ENCODE results near the gene CRKL.
"Not testable (repeated sequence)": the region's sequence is repeated elsewhere in the genome, so short reads cannot be mapped to it uniquely, and the experiment has no call there.

The CRKL gene, protein sequence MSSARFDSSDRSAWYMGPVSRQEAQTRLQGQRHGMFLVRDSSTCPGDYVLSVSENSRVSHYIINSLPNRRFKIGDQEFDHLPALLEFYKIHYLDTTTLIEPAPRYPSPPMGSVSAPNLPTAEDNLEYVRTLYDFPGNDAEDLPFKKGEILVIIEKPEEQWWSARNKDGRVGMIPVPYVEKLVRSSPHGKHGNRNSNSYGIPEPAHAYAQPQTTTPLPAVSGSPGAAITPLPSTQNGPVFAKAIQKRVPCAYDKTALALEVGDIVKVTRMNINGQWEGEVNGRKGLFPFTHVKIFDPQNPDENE

DNA sequence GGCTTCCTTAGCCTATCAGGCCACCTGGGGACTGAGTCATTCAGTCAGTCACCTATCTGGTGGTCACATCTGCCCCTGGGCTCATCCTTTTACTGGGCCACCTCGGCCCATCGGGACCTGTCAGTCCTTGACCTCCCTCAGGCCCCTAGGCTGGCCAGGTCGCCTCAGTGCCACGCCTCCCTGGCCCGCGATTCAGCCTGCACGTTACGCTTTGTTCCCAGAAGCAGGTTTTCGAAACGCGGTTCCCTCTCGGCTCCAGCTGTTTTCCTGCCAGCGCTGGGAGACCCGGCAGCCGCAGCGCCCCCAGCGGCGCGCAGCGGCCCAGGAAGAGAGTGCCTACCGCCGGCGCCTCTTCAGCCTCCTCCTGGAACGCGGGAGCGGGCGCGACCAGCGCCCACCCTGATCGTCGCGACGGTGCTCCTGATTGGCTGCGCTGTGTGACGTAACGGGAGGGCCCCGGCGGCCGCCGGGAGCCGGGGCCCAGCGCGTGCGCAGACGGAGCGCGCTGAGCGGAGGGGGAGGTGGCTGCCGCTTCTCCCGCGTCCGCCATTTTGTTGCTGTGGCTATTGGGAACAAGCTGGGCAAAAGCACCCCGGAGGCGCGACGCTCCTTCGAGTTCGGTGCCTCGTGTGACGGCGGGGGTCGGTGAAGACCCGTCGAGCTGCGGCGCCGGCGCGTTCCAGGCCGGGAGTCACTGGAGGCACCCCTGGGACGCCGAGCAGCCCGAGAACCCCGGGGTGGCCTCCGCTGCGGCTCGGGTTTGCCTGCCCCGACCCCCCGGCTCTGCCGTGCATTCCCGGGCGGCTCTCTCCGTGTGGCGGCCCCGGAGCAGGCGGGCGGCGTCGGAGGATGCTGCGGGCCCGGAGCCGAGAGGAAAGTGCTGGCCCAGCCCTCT is at the start of gene CRKL:
CRKL (plus strand) TSS at position 492 of the 895 bp plus-strand sequence. CDS start 528 bp downstream, outside the sequence.
- DNase-seq (ENCODE audit: low spot score): peak; percentile 100

DNA sequence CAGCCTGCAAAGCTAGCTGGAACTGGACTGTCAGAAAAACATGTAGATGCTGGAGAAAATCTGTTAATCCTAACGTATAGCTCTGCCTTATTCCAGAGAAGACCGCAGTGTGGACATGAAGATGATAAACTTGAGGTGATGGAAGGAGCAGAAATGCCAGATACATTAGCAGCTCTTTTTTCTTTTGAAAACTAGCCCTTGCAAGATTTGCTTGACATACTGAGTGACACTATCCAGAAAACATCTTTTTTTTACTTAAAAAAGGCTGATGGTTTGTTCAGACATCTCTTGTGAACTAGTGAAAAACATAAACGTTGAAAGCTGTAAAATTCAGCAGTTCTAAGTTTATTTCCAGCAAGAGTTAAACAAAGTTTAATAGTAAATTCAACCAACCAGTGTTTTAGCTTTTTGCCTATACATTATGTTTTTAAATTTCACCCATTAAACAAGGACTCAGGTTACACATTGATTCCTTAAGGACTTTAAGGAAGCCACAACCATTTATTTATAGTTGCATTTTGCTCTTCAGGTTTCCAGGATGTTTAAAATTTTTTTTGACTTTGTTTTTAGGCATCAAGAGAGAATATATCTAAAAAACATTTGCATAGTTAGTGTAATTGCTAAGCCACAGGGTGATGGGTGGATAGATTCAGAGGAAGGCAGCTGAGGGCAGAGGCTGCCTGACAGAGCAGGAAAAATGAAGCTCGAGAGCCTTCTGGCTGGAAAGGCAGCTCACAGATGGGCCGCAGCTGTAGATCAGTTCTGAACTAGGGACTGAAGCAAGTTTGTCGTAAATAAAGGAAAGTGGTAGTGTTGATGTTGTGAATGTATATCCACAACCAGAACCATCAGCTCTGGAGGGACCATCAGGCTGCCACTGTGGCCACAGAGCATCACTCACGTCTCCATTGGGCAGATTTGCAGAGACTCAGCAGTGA is 48.9 kb upstream of the CRKL start:
- DNase-seq (ENCODE audit: low spot score): no peak

DNA sequence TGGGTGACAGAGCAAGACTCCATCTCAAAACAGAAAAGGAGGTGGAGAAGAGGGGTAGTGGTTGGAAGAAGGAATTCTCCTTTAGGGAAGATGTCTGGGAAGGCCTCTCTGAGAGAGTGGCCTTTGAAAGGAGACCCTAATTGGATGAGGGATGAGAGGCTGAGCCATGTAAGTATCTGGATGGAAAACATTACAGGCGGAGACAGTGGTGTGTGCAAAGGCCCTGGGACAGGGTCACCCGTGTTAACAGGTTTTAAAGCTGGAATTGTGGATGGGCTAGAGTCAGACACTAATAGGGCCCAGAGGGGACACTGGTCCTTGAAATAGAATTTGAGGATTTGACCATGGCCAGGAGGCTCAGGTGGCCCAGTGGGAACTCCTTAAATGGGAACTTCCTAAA is 48.0 kb upstream of the CRKL start:
- no peak for DNase-seq (ENCODE audit: low spot score)

DNA sequence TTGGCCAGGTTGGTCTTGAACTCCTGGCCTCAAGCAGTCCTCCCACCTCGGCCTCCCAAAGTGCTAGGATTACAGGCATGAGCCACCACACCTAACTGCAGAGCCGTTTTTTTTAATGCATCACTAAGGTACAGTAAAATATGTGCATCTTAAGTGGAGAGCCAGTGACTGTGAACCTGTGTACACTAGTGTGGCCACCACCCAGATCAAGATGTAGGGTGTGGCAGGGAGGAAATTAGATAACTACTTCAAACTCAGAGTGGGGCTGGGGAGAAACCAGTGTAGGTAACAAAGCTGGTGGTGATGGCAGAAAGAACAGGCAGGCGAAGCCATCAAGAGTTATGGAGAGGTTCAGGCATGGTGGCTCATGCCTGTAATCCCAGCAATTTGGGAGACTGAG is 44.0 kb upstream of the CRKL start:
- no peak for DNase-seq (ENCODE audit: low spot score)

DNA sequence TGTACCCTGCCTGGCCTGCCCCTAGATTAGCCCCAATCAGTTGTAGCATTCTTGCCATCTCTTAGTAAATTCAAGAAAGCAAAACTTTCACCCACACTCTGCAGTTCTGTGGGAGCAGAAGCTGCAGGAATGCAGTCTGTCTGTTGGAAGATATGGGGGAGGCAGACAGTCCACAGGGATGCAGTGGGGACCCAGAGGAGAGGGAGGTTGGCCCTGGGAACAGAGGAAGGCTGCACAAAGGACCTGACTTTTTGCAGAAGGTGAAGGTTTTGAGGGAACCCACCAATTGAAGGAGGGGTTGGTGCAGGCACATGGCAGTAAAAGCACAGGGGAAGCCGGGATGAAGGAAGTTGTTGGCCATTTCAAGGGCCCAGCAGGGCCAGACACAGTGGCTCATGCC is 41.9 kb upstream of the CRKL start:
- no peak for DNase-seq (ENCODE audit: low spot score)

DNA sequence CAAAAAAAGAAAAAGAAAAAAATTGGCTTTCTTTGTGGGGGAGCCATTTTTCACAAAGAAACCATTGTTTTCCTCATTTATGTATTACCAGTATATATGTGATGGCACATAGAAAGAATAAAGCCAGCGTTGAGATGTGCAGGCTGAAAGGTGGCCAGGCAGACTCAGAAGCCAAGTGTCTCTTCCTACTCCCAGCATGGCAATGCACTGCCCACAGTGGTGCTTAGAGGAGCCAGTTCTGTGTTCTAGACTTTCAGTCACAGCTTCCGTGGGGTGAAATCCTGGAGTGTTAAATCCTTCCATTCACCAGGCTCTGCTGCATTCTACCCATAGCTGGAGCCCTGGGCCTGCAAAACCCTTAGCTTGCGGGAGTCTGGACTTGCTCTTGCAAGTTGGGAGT is 39.5 kb upstream of the CRKL start:
- DNase-seq (ENCODE audit: low spot score): no peak

DNA sequence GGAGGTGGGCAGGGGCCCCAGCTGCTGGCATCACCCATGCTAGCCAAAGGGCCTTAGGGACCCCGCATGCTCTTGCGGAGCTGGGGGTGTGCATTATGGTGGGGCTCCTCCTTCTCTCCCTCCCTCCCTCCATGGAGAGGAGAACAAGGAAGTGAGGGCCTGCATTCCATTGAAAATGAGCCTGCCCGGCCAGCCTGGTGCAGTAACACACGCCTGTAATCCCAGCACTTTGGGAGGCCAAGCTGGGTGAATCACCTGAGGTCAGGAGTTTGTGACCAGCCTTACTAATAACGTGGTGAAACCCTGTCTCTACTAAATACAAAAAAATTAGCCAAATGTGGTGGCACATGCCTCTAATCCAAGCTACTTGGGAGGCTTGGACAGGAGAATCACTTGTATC is 36.0 kb upstream of the CRKL start:
- DNase-seq (ENCODE audit: low spot score): no peak

DNA sequence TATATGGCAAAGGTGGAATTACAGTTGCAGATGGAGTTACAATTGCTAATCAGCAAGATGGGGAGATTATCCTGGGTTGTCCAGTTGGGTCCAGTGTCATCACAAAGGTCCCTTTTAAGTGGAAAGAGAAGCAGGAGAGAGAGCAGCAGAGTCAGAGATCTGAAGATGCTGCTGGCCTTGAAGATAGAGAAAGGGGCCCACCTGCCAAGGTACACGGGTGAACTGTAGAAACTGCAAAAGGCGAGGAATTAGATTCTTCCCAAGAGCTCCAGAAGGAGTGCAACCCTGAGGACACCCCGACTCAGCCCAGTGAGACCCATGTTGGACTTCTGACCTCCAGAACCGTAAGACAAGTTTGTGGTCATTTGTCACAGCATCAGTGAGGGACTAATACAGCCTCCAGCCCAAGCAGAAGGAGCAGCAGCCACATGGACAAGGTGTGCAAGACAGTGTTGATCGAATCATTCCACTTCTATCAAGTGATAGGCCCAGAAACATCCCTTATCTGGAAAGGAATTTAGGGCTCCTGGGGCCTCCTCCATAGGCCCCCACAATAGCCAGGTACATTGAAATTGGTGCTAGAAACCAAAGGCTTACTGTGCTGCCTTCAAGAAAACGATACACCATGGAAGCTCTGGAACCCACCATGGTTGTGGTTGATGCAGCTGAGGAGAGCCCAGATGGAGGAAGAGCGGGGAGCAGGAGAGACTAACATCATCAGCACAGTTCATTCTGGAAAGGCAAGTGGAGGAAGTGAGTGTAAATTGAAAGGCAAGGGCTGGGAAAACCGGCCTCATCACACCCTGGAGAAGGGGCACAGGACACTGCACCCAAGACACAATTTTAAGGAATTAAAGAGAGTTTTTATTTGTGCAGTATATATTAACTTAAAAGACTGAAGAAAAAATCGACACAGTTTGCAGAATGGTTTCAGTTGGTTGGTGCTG is 35.1 kb upstream of the CRKL start:
- no peak for DNase-seq (ENCODE audit: low spot score)

DNA sequence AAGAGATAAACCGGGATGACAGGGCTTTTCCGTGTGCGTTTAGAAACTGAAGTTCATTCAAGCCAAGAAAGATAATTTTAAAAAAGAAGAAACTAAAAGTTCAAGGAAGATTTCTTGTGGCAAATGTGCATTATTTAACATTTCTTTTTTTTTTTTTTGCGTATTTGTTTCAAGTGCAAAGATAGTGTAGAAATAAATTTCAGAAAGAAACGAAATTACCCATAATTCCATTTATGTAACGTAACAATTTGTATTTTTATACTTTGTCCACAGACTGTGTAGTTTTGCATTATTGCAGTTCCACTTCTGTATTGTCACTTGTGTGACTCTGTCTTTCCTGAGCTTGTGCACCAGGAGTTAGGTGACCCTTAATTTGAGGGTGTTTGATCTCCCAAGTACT is 34.4 kb upstream of the CRKL start:
- no peak for DNase-seq (ENCODE audit: low spot score)

DNA sequence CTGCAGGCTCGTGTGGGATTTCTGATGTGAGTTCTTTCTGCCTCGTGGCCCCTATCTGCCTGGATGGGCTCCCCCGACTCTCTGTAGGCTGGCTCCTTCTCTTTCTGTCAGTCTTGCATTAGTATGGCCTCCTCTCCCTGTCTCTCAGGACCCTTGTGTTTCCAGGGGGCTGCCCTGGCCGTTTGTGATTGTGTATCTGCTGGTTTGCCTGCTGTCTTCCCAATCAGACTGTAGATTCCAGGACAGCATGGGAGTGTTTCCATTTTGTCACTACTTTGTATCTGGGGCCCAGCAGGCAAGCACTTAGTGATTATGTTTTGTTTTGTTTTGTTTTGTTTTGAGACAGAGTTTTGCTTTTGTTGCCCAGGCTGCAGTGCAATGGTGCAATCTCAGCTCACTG is 32.8 kb upstream of the CRKL start:
- DNase-seq (ENCODE audit: low spot score): no peak

DNA sequence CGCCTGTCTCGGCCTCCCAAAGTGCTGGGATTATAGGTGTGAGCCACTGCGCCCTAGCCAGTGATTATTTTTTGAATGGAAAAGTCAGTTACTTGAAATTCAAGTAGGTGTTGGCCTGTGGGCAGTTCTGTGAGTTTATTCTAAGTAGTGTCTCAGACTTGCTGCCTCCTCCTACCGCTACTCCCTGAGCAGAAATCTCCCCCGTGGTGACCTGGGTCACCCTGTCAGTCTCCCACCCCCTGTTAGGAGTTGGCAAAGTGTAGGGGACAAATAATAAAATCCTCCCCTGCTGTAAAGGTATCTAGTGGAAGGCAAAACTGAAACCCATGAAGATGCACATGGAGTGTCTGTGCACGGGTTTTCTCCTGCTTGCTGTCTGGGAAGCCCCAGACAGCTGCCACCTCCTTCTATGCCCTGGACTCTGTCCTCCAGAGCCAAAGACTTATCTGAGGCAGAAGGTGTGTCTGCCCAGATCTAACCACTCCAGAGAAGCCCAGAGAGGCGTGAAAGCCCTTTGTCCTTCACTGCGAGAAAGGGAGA is 32.1 kb upstream of the CRKL start:
- no peak for DNase-seq (ENCODE audit: low spot score)

DNA sequence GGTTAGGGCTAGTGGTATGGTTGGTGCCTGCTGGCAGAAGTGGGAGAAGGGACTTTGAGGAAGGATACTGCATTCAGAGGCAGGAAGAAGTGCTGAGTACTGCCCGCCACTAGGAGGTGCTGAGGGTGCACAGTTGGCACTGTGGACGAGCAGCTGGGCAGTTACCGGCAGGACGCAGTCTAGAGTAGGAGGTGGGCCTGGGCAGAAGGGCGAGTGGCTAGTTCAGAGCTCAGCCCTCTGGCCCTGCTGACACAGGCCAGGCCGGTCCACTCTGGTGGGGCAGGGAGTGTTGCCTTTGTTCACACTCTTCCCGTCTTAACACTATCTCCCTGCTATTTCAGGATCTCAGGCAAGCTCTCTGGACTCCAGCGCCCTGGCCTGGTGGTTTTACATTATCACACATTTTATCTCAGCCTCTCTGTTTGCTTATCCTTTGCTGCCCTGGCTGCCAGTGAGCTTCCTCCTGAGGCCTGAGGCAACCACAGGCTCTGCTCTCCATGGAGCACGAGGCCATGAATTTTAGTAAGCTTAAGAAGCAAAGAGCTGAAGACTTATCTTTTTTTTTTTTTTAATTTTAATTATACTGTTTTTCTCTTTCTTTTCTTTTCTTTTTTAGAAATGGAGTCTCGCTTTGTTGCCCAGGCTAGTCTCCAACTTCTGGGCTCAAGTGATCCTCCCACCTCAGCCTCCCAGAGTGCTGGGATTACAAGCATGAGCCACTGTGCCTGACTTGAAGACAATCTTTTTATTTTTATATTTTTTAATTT is 31.5 kb upstream of the CRKL start:
- DNase-seq (ENCODE audit: low spot score): peak; percentile 93

DNA sequence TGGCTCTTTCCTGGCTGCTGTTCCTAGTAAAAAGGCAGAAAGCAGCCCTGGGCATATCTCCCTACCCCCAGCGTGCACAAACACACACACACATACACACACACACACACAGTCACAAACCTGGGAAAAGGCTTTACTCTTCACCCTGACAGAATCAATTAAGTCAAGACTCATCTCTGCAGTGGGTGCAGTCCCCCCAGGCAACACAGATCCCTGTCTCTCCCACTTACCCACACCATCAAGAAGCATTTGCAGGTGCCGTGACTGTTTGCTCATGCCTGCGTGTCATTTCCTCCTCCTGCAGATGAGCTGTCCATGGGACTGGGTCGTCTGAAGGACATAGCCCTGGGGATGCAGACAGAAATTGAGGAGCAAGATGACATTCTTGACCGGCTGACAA is 29.8 kb upstream of the CRKL start:
- no peak for DNase-seq (ENCODE audit: low spot score)

DNA sequence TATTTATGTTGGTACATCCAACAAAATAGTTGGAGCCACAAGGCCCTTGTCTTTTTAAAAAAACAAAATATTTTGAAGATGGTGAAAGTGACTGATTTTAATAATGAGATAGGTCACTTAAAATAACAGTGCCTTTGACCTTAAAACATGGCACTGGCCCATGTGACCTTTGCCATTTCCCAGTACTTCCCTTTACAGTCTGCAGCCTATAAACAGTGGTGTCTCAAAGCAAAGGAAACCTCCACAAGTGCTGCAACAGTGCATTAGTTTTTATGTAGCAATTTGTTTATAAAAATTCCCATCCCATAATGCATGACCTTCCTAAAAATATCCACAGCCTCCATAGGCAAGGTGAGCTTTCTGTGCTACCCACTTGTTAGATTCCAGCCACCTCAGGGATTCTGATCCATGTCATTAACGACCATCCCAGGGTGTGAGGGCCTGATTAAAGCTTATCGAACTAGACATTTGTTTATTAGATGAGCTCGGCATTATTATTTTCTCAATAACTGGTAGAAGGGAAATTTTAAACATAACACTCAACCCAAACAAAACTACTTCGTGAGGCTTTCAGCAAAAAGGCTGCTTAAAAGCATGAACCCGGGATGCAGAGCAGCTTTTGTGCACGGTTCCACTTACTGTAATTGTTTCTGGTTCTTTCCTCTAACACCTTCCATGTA is 28.0 kb upstream of the CRKL start:
- DNase-seq (ENCODE audit: low spot score): no peak

DNA sequence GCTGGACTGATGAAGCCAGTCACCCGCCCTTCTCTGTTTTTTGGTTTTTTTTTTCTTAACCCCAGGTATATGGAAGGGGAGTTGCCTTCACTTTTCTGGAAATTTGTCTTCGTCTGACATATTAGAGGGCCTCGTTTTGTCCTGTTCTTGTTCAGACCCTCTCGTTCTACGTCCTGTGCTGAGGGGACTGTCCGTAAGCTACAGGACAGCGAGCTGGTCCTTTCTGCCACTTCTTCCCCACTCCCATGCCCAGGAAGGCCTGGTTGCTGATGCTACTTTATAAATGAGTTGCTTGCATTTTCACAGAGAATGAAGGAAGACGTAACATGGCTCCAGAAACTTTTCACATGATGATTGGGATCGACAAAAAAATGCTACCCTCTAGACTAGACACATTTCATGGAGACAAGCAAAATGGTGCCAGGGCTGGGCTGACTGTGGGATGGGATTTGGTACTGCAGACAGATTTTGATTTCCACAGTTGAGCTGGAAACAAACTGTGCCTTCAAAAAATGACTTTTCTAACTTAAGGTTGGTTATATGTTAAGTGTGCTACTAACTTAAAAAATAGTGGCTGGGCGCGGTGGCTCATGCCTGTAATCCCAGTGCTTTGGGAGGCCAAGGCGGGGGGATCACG is 27.2 kb upstream of the CRKL start:
- DNase-seq (ENCODE audit: low spot score): no peak

DNA sequence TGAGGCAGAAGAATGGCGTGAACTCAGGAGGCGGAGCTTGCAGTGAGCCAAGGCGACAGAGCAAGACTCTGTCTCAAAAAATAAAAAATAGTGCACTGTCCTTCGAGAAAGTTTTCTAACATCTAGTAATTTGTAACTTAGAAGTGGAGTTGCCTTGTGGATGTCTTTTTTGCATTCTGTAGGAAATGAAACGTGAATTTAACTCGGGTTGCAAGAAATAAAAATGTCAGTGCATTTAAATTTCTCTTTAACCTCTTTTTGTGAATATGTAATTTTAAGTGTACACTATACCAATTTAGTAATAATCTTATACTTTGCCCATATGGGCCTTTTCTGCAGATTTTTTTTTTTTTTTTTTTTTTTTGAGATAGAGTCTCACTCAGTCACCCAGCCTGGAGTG is 26.2 kb upstream of the CRKL start:
- DNase-seq (ENCODE audit: low spot score): no peak

DNA sequence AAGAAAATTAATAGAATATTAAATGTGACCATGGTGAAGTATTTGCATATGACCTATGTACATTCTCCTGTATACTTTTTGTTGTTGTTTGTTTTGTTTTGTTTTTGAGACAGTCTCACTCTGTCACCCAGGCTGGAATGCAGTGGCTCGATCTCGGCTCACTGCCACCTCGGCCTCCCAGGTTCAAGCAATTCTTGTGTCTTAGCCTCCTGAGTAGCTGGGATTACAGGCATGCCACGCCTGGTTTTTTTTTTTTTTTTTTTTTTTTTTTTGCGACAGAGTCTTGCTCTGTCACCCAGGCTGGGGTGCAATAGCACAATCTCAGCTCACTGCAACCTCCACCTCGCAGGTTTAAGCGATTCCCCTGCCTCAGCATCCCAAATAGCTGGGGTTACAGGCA is 19.5 kb upstream of the CRKL start:
- not testable (repeated sequence) for DNase-seq (ENCODE audit: low spot score)

DNA sequence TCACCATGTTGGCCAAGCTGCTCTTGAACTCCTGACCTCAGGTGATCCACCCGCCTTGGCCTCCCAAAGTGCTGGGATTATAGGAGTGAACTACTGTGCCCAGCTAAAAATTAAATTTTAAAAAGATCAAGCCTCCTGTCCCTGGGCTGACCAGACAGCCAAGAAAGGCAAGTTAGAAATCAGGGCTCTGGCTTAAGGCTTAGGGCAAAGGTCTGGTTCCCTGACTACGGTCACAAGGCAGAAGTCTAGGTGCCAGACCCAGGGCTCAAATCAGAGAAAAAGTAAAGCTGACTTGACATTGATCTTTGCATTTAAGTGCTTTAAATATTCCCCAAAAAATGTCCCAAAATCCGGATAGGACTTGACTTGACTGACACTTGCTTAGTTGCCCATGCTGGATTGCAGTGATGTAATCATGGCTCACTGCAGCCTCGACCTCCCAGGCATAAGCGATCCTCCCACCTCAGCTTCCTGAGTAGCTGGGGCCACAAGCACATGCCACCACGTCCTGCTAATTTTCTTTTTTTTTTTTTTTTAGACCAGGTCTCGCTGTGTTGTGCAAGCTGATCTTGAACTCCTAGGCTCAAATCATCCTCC is 17.3 kb upstream of the CRKL start:
- no peak for DNase-seq (ENCODE audit: low spot score)
